ENCODE measurements around the gene RBMS1. TPM values are rescaled to one million over a fixed set of nuclear protein-coding genes. Genes with fewer than 3 reads are reported as not detected.

The RBMS1 gene
- total and polyA plus RNA-seq, 2 of the 13 experiments (the other 11 are each of a cell fraction or from before 2014, with no cell fraction given) = 55.5 to 110 TPM

GRCh38 chr2:160408173-160408958 lies 85.2 kb downstream of the RBMS1 start:
- ChIA-PET POLR2A (interaction anchor here (1.4 to 2.8 kb wide), 2 partner anchors 84 to 86 kb away, joined by 3 to 9 read pairs; partner anchors contain the start of gene RBMS1), CTCF (ENCODE audit: low intra/inter-chr PET ratio, low total read pairs) (no interaction called here)
- H3K9me3 ChIP-seq (ENCODE audit: low read length) = no peaks in the 10 kb centered on the region
- in situ Hi-C loops (cut with HindIII; ENCODE audit: extremely low pct_ligation_motif_present, low pct_unique_long_range_greater_than_20kb) (loop anchor here (5.0 kb wide), 1 partner anchor 76 kb away; no protein-coding TSS in a partner anchor), intact Hi-C loops (cut with micrococcal nuclease; ENCODE audit: unreplicated experiment) (loop anchor here (2.0 to 5.0 kb wide), 3 partner anchors 80 to 184 kb away; no protein-coding TSS in a partner anchor)
- TF ChIP-seq STAT6 (CRISPR knock-in tag; IDR thresholded peaks at IDR 0.05; ENCODE audit: borderline replicate concordance) (no peak), RORA (CRISPR knock-in tag; IDR thresholded peaks at IDR 0.05) (0 out of 2 replicates have a peak, but pooled peaks have one; percentile 49), CCDC6 (CRISPR knock-in tag; IDR thresholded peaks at IDR 0.05) (0 out of 2 replicates have a peak, but pooled peaks have one; percentile 14), NFIC (IDR thresholded peaks at IDR 0.05; ENCODE audit: low read length) (no peak), RBM22 (optimal IDR thresholded peaks at IDR 0.05; ENCODE audit: low read length) (peak; percentile 37), TBX2 (CRISPR knock-in tag; IDR thresholded peaks at IDR 0.05; ENCODE audit: borderline replicate concordance) (0 out of 2 replicates have a peak, but pooled peaks have one; percentile 20), TAF1 (CRISPR knock-in tag; IDR thresholded peaks at IDR 0.05) (0 out of 2 replicates have a peak, but pooled peaks have one; percentile 7), RNF2 (conservative IDR thresholded peaks at IDR 0.05; ENCODE audit: low read depth) (no peak), ZMYM3 (CRISPR knock-in tag; IDR thresholded peaks at IDR 0.05) (no peak), ASH2L (IDR thresholded peaks at IDR 0.05; ENCODE audit: insufficient read length, low read depth, low read length) (peak; percentile 12), ZBTB7B (CRISPR knock-in tag; IDR thresholded peaks at IDR 0.05) (no peak), ZNF605 (CRISPR knock-in tag; IDR thresholded peaks at IDR 0.05) (no peak), MYPOP (CRISPR knock-in tag; IDR thresholded peaks at IDR 0.05) (0 out of 2 replicates have a peak, but pooled peaks have one; percentile 7), GATA4 (IDR thresholded peaks at IDR 0.05; ENCODE audit: borderline replicate concordance, low read depth) (no peak), ZNF512 (CRISPR knock-in tag; IDR thresholded peaks at IDR 0.05) (no peak), NFATC3 (CRISPR knock-in tag; IDR thresholded peaks at IDR 0.05) (0 out of 2 replicates have a peak, but pooled peaks have one; percentile 19), ZBTB38 (CRISPR knock-in tag; IDR thresholded peaks at IDR 0.05) (peak; percentile 45; the same call in 1 of the 2 replicates), MXD1 (CRISPR knock-in tag; IDR thresholded peaks at IDR 0.05) (0 out of 2 replicates have a peak, but pooled peaks have one; percentile 4)
- FAIRE-seq = no peak
- peaks cover 0 to 3% of the 10 kb centered on the region in 2 experiments; a peak in 1 of 5 replicates for H3K36me3 ChIP-seq (replicated peaks in 1 of 2; ENCODE audit: control insufficient read depth in 1 of 2, insufficient read depth in 2 of 2, low read length in 2 of 2)
- H3K27me3 ChIP-seq (ENCODE audit: control insufficient read depth in 1 of 2, insufficient read depth in 2 of 2, low read length in 2 of 2) = no peaks in the 10 kb centered on the region; a peak in 1 of 5 replicates
- H4K20me1 ChIP-seq (ENCODE audit: insufficient read depth, low read length) = peaks cover 66% of the 10 kb centered on the region
- peak overlapping the region; percentile 35 to 87 (median 67) for H3K4me3 ChIP-seq (replicated peaks in 1 of 3; ENCODE audit: insufficient read depth in 1 of 3, low read depth in 2 of 3, low read length in 3 of 3)
- 56% methylated on average over 34 of the region's 34 CpGs for WGBS (ENCODE audit: low lambda C conversion rate)
- H3K4me1 ChIP-seq (ENCODE audit: insufficient read depth, low read length) = peaks cover 53% of the 10 kb centered on the region
- DNase-seq (ENCODE audit: low spot score) = no peak
- no peak overlapping the region for H3K27ac ChIP-seq (ENCODE audit: extremely low read length, insufficient read depth, low read length)
- peak overlapping the region; percentile 46 for H3K9ac ChIP-seq (ENCODE audit: insufficient read depth, low read depth, low read length)
- BruUV-seq (replicated peaks) = TSS peak; percentile 66
- H3K79me2 ChIP-seq (ENCODE audit: insufficient read depth, low read length) = peaks cover 32% of the 10 kb centered on the region
- H2AFZ ChIP-seq (ENCODE audit: low read length) = no peak overlapping the region
- H3K4me2 ChIP-seq (ENCODE audit: low read depth, low read length) = peak overlapping the region; percentile 74
- peak; percentile 38 for ATAC-seq

All from HepG2 (cell line).